HCT116 (cell line): Measurements from ENCODE around the gene EPHA4. TPM values are rescaled to one million over a fixed set of nuclear protein-coding genes. Genes with fewer than 3 reads are reported as not detected.

Experiments used
- ATAC-seq: fragments of 200-7000 bp; cut with Tn5 transposase; 2 replicates; pipeline ENCODE4 v1.9.1; 2020; ENCODE audit warnings: mild to moderate bottlenecking, moderate library complexity
- BruUV-seq: library from RNA; stranded (reverse); fragments of 400-500 nt; replicated peaks from 2 replicates; lab custom pipeline; 2021; lab: Mats Ljungman, UMichigan
- CTCF ChIA-PET: fragments of 300-600 bp; sonication (Branson Sonifier 250); formaldehyde crosslinking; loops from one replicate; lab custom pipeline; 2021; ENCODE audit warnings: antibody characterized with exemption; lab: Charles Lee
- POLR2A ChIA-PET: fragments of 300-600, 350-600 bp; sonication (Branson Sonifier 250); formaldehyde crosslinking; loops from one replicate; lab custom pipeline; 2021; ENCODE audit warnings: antibody characterized with exemption; lab: Charles Lee
- RAD21 ChIA-PET, 2 experiments: fragments of 300-600 bp; sonication (Branson Sonifier 250); formaldehyde crosslinking; loops; one replicate each; lab custom pipeline; 2023; ENCODE audit warnings: low total read pairs in 2 of 2; ENCODE audit not compliant: uncharacterized antibody in 2 of 2, unreplicated experiment in 2 of 2, low non-redundant PET in 1 of 2; lab: Charles Lee
- DNase-seq: peaks from one replicate; pipeline ENCODE4 v3.0.0-alpha.2; 2010; ENCODE audit warnings: low read depth, low spot score
- H2AFZ ChIP-seq: fragments of 200-600 bp; shearing (Covaris generic), sonication (generic); 2 replicates; pipeline ENCODE4 v1.6.1; 2017; ENCODE audit warnings: low read depth, mixed run types, mixed read lengths, antibody characterized with exemption, low read length; ENCODE audit not compliant: poor library complexity, severe bottlenecking
- H3K27ac ChIP-seq: 2 replicates; pipeline ENCODE4 v1.5.1; 2012; ENCODE audit warnings: low read depth, low read length
- H3K27me3 ChIP-seq: fragments of 200-600 bp; sonication (generic); 2 replicates; pipeline ENCODE4 v1.6.1; 2016; ENCODE audit warnings: mixed run types, low read length, mixed read lengths; ENCODE audit not compliant: insufficient read depth
- H3K36me3 ChIP-seq, 2 experiments: fragments of 200-500 bp in 1 of 2; fragments of 200-600 bp in 1 of 2; sonication (Bioruptor generic) in 1 of 2; sonication (generic) in 1 of 2; 2 replicates each; pipeline versions ENCODE4 v1.5.1 to v1.6.1; 2014 to 2016; ENCODE audit warnings: low read length in 2 of 2, inconsistent platforms in 1 of 2, mixed read lengths in 1 of 2, mixed run types in 1 of 2; ENCODE audit not compliant: insufficient read depth in 2 of 2, control insufficient read depth in 1 of 2
- H3K4me1 ChIP-seq, 2 experiments: fragments of 200-600 bp in 1 of 2; sonication (generic) in 1 of 2; 2 replicates each; pipeline versions ENCODE4 v1.5.1 to v1.6.1; 2012 to 2017; ENCODE audit warnings: low read length in 2 of 2, inconsistent platforms in 1 of 2, mild to moderate bottlenecking in 1 of 2, mixed read lengths in 1 of 2, mixed run types in 1 of 2, moderate library complexity in 1 of 2; ENCODE audit not compliant: insufficient read depth in 2 of 2, control insufficient read depth in 1 of 2
- H3K4me2 ChIP-seq: fragments of 200-600 bp; sonication (generic); 2 replicates; pipeline ENCODE4 v1.6.1; 2017; ENCODE audit warnings: mixed run types, low read length, mixed read lengths
- H3K4me3 ChIP-seq, 2 experiments: fragments of 200-600 bp in 1 of 2; sonication (generic) in 1 of 2; replicated peaks in 1 of 2; 2 replicates each; pipeline ENCODE4 v1.5.1; 2011 to 2016; ENCODE audit warnings: low read length in 2 of 2, control low read depth in 1 of 2, low read depth in 1 of 2, mild to moderate bottlenecking in 1 of 2, mixed read lengths in 1 of 2, mixed run types in 1 of 2
- H3K79me2 ChIP-seq: fragments of 200-600 bp; sonication (generic); 2 replicates; pipeline ENCODE4 v1.6.1; 2017; ENCODE audit warnings: mild to moderate bottlenecking, mixed run types, low read length, moderate library complexity, mixed read lengths; ENCODE audit not compliant: insufficient read depth
- H3K9ac ChIP-seq: fragments of 200-600 bp; sonication (generic); 2 replicates; pipeline ENCODE4 v1.6.1; 2016; ENCODE audit warnings: low read length, mixed read lengths
- H3K9me2 ChIP-seq: fragments of 200-600 bp; sonication (generic), shearing (Covaris generic); 2 replicates; pipeline ENCODE4 v1.6.1; 2017; ENCODE audit warnings: mixed run types, mild to moderate bottlenecking, moderate library complexity; ENCODE audit not compliant: insufficient read depth
- H3K9me3 ChIP-seq, 2 experiments: fragments of 200-500 bp in 1 of 2; fragments of 200-600 bp in 1 of 2; sonication (Bioruptor generic) in 1 of 2; sonication (generic) in 1 of 2; 2 replicates each; pipeline ENCODE4 v1.6.1; 2014 to 2017; ENCODE audit warnings: low read length in 2 of 2, mixed read lengths in 2 of 2, inconsistent platforms in 1 of 2, low read depth in 1 of 2, mild to moderate bottlenecking in 1 of 2, mixed run types in 1 of 2, moderate library complexity in 1 of 2; ENCODE audit not compliant: control insufficient read depth in 1 of 2, insufficient read depth in 1 of 2
- H4K20me1 ChIP-seq: fragments of 200-600 bp; sonication (generic), shearing (Covaris generic); 2 replicates; pipeline ENCODE4 v1.6.1; 2017; ENCODE audit warnings: mixed run types, mild to moderate bottlenecking, moderate library complexity; ENCODE audit not compliant: insufficient read depth
- CBX3 ChIP-seq: IDR thresholded peaks from 2 replicates; pipeline ENCODE4 v1.6.1; 2012; ENCODE audit warnings: low read depth
- CEBPB ChIP-seq: IDR thresholded peaks from 2 replicates; pipeline ENCODE4 v1.6.1; 2012; ENCODE audit warnings: low read depth
- CTCF ChIP-seq, 3 experiments: fragments of 200-600 bp in 1 of 3; sonication (generic) in 1 of 3; IDR thresholded peaks in 2 of 3; conservative IDR thresholded peaks in 1 of 3; 2 replicates each; pipeline ENCODE4 v1.5.1; 2012 to 2017; ENCODE audit warnings: low read depth in 2 of 3, low read length in 2 of 3, antibody characterized with exemption in 1 of 3, borderline replicate concordance in 1 of 3, control low read depth in 1 of 3, mild to moderate bottlenecking in 1 of 3, mixed read lengths in 1 of 3, mixed run types in 1 of 3, moderate library complexity in 1 of 3; ENCODE audit not compliant: insufficient read depth in 1 of 3
- EGR1 ChIP-seq: IDR thresholded peaks from 2 replicates; pipeline ENCODE4 v1.6.1; 2012; ENCODE audit warnings: low read depth
- JUND ChIP-seq: IDR thresholded peaks from 2 replicates; pipeline ENCODE4 v1.6.1; 2012
- MAX ChIP-seq: IDR thresholded peaks from 2 replicates; pipeline ENCODE4 v1.6.1; 2012
- POLR2AphosphoS5 ChIP-seq: IDR thresholded peaks from 2 replicates; pipeline ENCODE4 v1.6.1; 2011; ENCODE audit warnings: mild to moderate bottlenecking, low read depth, low read length, moderate library complexity
- RAD21 ChIP-seq: IDR thresholded peaks from 2 replicates; pipeline ENCODE4 v1.6.1; 2012; ENCODE audit warnings: low read depth, mild to moderate bottlenecking
- SIN3A ChIP-seq: IDR thresholded peaks from 2 replicates; pipeline ENCODE4 v1.6.1; 2012; ENCODE audit warnings: low read depth
- SP1 ChIP-seq: IDR thresholded peaks from 2 replicates; pipeline ENCODE4 v1.6.1; 2012; ENCODE audit warnings: low read depth
- TCF7L2 ChIP-seq: IDR thresholded peaks from 2 replicates; pipeline ENCODE4 v1.7.0; 2011; ENCODE audit warnings: borderline replicate concordance, inconsistent platforms; ENCODE audit not compliant: insufficient read depth, insufficient read length; ENCODE audit errors: extremely low read depth
- YY1 ChIP-seq: IDR thresholded peaks from 2 replicates; pipeline ENCODE4 v1.6.1; 2011; ENCODE audit warnings: low read length, low read depth, moderate library complexity, mild to moderate bottlenecking; ENCODE audit not compliant: insufficient replicate concordance; ENCODE audit errors: extremely low read depth
- ZBTB33 ChIP-seq: IDR thresholded peaks from 2 replicates; pipeline ENCODE4 v1.6.1; 2011; ENCODE audit warnings: mild to moderate bottlenecking, low read length, moderate library complexity; ENCODE audit not compliant: insufficient replicate concordance; ENCODE audit errors: extremely low read depth
- ZNF274 ChIP-seq: fragments of 200-500 bp; sonication (Bioruptor generic); IDR thresholded peaks from 2 replicates; pipeline ENCODE4 v1.6.1; 2014; ENCODE audit warnings: mild to moderate bottlenecking, low read depth, low read length, inconsistent platforms
- intact Hi-C: fragments of 100-400 bp; cut with micrococcal nuclease; formaldehyde crosslinking; loops from 2 replicates; pipeline ENCODE4 v1.10.0; 2022
- total RNA-seq: library from RNA; stranded (reverse); gene quantifications from one replicate; pipeline ENCODE4 v1.2.1, GENCODE V29; 2021; ENCODE audit not compliant: unreplicated experiment
- TF ChIP-seq, protein P1 (sequence below): IDR thresholded peaks from 2 replicates; pipeline ENCODE4 v1.6.1; 2012; ENCODE audit warnings: low read depth

EPHA4 gene
- total RNA-seq, 1 experiment from 2014 or later: 3.5 TPM

DNA sequence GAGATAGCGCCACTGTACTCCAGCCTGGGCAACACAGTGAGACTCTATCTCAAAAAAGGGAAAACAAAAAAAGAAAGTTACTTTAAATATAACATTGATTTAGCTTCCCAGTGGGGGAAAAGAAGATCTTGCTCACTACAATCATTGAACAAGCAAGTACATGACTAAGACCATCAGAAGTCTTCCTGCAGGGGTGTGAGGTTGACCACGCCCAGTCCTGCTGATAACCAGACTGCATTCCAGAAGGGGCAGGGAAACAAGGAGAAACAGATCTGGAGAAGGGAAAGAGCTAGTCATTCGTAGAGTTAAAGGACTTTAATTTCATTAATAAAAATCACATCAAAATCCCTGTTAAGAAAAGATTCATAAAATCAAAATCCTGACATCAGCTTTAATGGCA, 77.5 kb downstream of the EPHA4 start (continued):
- TF ChIP-seq, protein P1, sequence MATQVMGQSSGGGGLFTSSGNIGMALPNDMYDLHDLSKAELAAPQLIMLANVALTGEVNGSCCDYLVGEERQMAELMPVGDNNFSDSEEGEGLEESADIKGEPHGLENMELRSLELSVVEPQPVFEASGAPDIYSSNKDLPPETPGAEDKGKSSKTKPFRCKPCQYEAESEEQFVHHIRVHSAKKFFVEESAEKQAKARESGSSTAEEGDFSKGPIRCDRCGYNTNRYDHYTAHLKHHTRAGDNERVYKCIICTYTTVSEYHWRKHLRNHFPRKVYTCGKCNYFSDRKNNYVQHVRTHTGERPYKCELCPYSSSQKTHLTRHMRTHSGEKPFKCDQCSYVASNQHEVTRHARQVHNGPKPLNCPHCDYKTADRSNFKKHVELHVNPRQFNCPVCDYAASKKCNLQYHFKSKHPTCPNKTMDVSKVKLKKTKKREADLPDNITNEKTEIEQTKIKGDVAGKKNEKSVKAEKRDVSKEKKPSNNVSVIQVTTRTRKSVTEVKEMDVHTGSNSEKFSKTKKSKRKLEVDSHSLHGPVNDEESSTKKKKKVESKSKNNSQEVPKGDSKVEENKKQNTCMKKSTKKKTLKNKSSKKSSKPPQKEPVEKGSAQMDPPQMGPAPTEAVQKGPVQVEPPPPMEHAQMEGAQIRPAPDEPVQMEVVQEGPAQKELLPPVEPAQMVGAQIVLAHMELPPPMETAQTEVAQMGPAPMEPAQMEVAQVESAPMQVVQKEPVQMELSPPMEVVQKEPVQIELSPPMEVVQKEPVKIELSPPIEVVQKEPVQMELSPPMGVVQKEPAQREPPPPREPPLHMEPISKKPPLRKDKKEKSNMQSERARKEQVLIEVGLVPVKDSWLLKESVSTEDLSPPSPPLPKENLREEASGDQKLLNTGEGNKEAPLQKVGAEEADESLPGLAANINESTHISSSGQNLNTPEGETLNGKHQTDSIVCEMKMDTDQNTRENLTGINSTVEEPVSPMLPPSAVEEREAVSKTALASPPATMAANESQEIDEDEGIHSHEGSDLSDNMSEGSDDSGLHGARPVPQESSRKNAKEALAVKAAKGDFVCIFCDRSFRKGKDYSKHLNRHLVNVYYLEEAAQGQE: no peak
- TF ChIP-seq SP1: no peak

DNA sequence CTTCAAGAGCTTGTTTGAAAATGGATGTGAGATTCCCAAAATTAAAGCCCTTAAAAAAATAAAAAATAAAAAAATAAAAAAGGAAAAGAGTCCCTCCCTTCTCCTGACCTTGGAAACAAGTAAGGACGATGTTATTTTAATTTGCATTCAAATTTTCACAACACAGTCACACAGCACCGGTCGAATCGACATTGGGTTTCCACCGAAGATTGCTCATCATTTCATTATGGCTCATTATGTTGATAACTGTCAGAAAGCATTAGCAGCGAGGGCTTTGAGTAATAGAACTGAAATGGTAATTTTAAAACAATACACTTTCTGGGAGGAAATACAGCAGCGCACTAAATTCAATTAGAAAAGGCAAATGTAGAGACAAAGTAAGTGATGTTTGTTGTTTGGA, 78.7 kb downstream of the EPHA4 start:
- no peak for ATAC-seq
- Histone ChIP-seq H3K27ac (no peak overlapping the region), H3K9ac (no peak overlapping the region), H3K4me2 (no peak overlapping the region), H3K4me3 (no peak overlapping the region), H3K9me3 (no peaks in the 10 kb centered on the region), H3K79me2 (no peaks in the 10 kb centered on the region), H3K4me1 (peaks cover 7 to 10% of the 10 kb centered on the region in 2 experiments), H3K9me2 (no peaks in the 10 kb centered on the region), H4K20me1 (no peaks in the 10 kb centered on the region), H3K27me3 (no peaks in the 10 kb centered on the region), H2AFZ (no peak overlapping the region), H3K36me3 (no peaks in the 10 kb centered on the region)
- no TSS peak for BruUV-seq
- CTCF ChIA-PET: no interaction called here
- RAD21 ChIA-PET: no interaction called here
- POLR2A ChIA-PET: no interaction called here
- DNase-seq: no peak
- intact Hi-C loops: no loop called here
- TF ChIP-seq YY1 (no peak), CBX3 (no peak), JUND (no peak), ZNF274 (no peak), CEBPB (no peak), TCF7L2 (no peak), ZBTB33 (no peak), CTCF (IDR thresholded peaks at IDR 0.05 in 2 of 3, conservative IDR thresholded peaks at IDR 0.05 in 1 of 3; ENCODE audit: borderline replicate concordance in 1 of 3, insufficient read depth in 1 of 3, low read depth in 2 of 3, low read length in 2 of 3) (no peak), RAD21 (no peak), EGR1 (no peak), POLR2AphosphoS5 (no peak), SIN3A (no peak), MAX (no peak)
